Activated B cell treated with CpG ODN at 0.5 μM for 24 hours (primary cell): Measurements from ENCODE around the gene PRKAB1. TPM values are rescaled to one million over a fixed set of nuclear protein-coding genes. Genes with fewer than 3 reads are reported as not detected.
"Not testable (repeated sequence)": the region's sequence is repeated elsewhere in the genome, so short reads cannot be mapped to it uniquely, and the experiment has no call there.

Source experiments
- ATAC-seq: fragments of 200-7000 bp; cut with Tn5 transposase; one replicate; pipeline ENCODE4 v1.10.0; 2021; ENCODE audit warnings: low read depth, mild to moderate bottlenecking, moderate library complexity
- CTCF ChIA-PET: fragments of 350-600 bp; sonication (Branson Sonifier 250); formaldehyde crosslinking; loops from one replicate; lab custom pipeline; 2021; ENCODE audit warnings: antibody characterized with exemption; lab: Charles Lee
- POLR2A ChIA-PET: fragments of 350-600 bp; sonication (Branson Sonifier 250); formaldehyde crosslinking; loops from one replicate; lab custom pipeline; 2021; ENCODE audit warnings: antibody characterized with exemption; lab: Charles Lee
- DNase-seq: peaks from one replicate; pipeline ENCODE4 v3.0.0; 2022
- H3K27ac Mint-ChIP-seq: one replicate; pipeline ENCODE4 v1.8.0; 2020; ENCODE audit warnings: mixed read lengths
- H3K27me3 Mint-ChIP-seq: one replicate; pipeline ENCODE4 v1.8.0; 2021; ENCODE audit warnings: mixed read lengths
- H3K36me3 Mint-ChIP-seq: one replicate; pipeline ENCODE4 v1.8.0; 2021; ENCODE audit warnings: low read depth, mixed read lengths
- H3K4me1 Mint-ChIP-seq: one replicate; pipeline ENCODE4 v1.8.0; 2021; ENCODE audit warnings: mixed read lengths
- H3K4me3 Mint-ChIP-seq: one replicate; pipeline ENCODE4 v1.8.0; 2020; ENCODE audit warnings: mild to moderate bottlenecking, mixed read lengths
- H3K9me3 Mint-ChIP-seq: one replicate; pipeline ENCODE4 v1.8.0; 2020; ENCODE audit warnings: mixed read lengths
- CTCF ChIP-seq: fragments of 200-600 bp; IDR thresholded peaks from one replicate; pipeline ENCODE4 v1.8.0; 2022; ENCODE audit warnings: antibody characterized with exemption, mild to moderate bottlenecking
- intact Hi-C: fragments of 100-400 bp; cut with micrococcal nuclease; formaldehyde crosslinking; loops from one replicate; pipeline ENCODE4 v1.15.1; 2024
- total RNA-seq: library from RNA; stranded (reverse); gene quantifications from 2 replicates; pipeline ENCODE4 v1.2.3, GENCODE V29; 2022

The PRKAB1 gene
- total RNA-seq, 1 donor from 2014 or later, result 49.1 TPM

GRCh38 chr12:119696943-119697342 is 29.0 kb downstream of the PRKAB1 start:
- no peaks in the 10 kb centered on the region for H3K4me1 Mint-ChIP-seq

GRCh38 chr12:119699199-119699760 is 31.3 kb downstream of the PRKAB1 start:
- Mint-ChIP-seq H3K9me3 (no peaks in the 10 kb centered on the region), H3K36me3 (no peaks in the 10 kb centered on the region), H3K27me3 (no peaks in the 10 kb centered on the region), H3K4me1 (no peaks in the 10 kb centered on the region), H3K27ac (no peak overlapping the region), H3K4me3 (no peak overlapping the region)
- no peak for ATAC-seq
- intact Hi-C loops, result no loop called here
- no peak for DNase-seq
- ChIA-PET POLR2A (interaction anchor here (0.6 kb wide), 1 partner anchor 28 kb away, joined by 3 read pairs; no protein-coding TSS in a partner anchor), CTCF (no interaction called here)
- TF ChIP-seq CTCF, result no peak

More at GRCh38 chr12:119696943-119697342, 29.0 kb downstream of the PRKAB1 start:
- TF ChIP-seq CTCF, result no peak
- Mint-ChIP-seq H3K27ac (no peak overlapping the region), H3K36me3 (no peaks in the 10 kb centered on the region), H3K9me3 (no peaks in the 10 kb centered on the region), H3K4me3 (no peak overlapping the region), H3K27me3 (no peaks in the 10 kb centered on the region)
- DNase-seq (no peak), ATAC-seq (no peak)
- ChIA-PET CTCF (no interaction called here), POLR2A (no interaction called here)
- intact Hi-C loops, result no loop called here

- DNase-seq (no peak), ATAC-seq (no peak)
- POLR2A ChIA-PET, result no interaction called here
- TF ChIP-seq CTCF, result no peak
- intact Hi-C loops, result no loop called here
- Mint-ChIP-seq H3K4me3 (no peak overlapping the region), H3K36me3 (no peaks in the 10 kb centered on the region), H3K27me3 (no peaks in the 10 kb centered on the region), H3K27ac (no peak overlapping the region), H3K9me3 (no peaks in the 10 kb centered on the region), H3K4me1 (no peaks in the 10 kb centered on the region)
- CTCF ChIA-PET, result no interaction called here
These were observed 32.1 kb downstream of the PRKAB1 start for GRCh38 chr12:119700078-119700477.

- ATAC-seq (no peak), DNase-seq (no peak)
- CTCF ChIA-PET, result no interaction called here
- Mint-ChIP-seq H3K4me3 (no peak overlapping the region), H3K9me3 (no peaks in the 10 kb centered on the region), H3K4me1 (no peaks in the 10 kb centered on the region), H3K36me3 (no peaks in the 10 kb centered on the region), H3K27ac (no peak overlapping the region), H3K27me3 (no peaks in the 10 kb centered on the region)
- no peak for TF ChIP-seq CTCF
- POLR2A ChIA-PET, result no interaction called here
- intact Hi-C loops, result no loop called here
These were observed 36.3 kb downstream of the PRKAB1 start for GRCh38 chr12:119704065-119704747.

GRCh38 chr12:119705182-119705581 is 37.2 kb downstream of the PRKAB1 start:
- CTCF ChIA-PET, result interaction anchor here (0.6 kb wide), 1 partner anchor 142 kb away, joined by 4 read pairs; no protein-coding TSS in a partner anchor
- Mint-ChIP-seq H3K36me3 (no peaks in the 10 kb centered on the region), H3K4me1 (no peaks in the 10 kb centered on the region), H3K27ac (no peak overlapping the region), H3K27me3 (no peaks in the 10 kb centered on the region), H3K9me3 (no peaks in the 10 kb centered on the region), H3K4me3 (no peak overlapping the region)
- TF ChIP-seq CTCF, result no peak
- ATAC-seq (no peak), DNase-seq (no peak)
- POLR2A ChIA-PET, result no interaction called here
- intact Hi-C loops, result no loop called here

GRCh38 chr12:119706427-119706826 is 38.5 kb downstream of the PRKAB1 start:
- H3K9me3 Mint-ChIP-seq, H3K27ac Mint-ChIP-seq, H3K4me3 Mint-ChIP-seq, ATAC-seq, intact Hi-C loops, CTCF ChIA-PET, H3K4me1 Mint-ChIP-seq, H3K27me3 Mint-ChIP-seq, POLR2A ChIA-PET, H3K36me3 Mint-ChIP-seq, DNase-seq: not testable (repeated sequence)
